Smooth muscle cell (in vitro differentiated cells): ENCODE data around the gene VPS25. TPM values are rescaled to one million over a fixed set of nuclear protein-coding genes. Genes with fewer than 3 reads are reported as not detected.

Experiments used
- DNase-seq: peaks from one replicate; lab custom pipeline; 2025; ENCODE audit not compliant: unreplicated experiment; lab: John Stamatoyannopoulos, UW
- H2AFZ ChIP-seq: fragments of 200-600 bp; sonication (generic); 2 replicates; pipeline ENCODE4 v1.6.0; 2016; ENCODE audit warnings: antibody characterized with exemption, low read depth, mild to moderate bottlenecking
- H3F3A ChIP-seq: fragments of 200-600 bp; sonication (generic); 2 replicates; pipeline ENCODE4 v1.6.0; 2017; ENCODE audit warnings: antibody characterized with exemption, low read depth
- H3K27ac ChIP-seq: fragments of 200-600 bp; sonication (generic); 2 replicates; pipeline ENCODE4 v1.5.1; 2016; ENCODE audit warnings: low read depth, mild to moderate bottlenecking
- H3K27me3 ChIP-seq: fragments of 200-600 bp; sonication (generic); 2 replicates; pipeline ENCODE4 v1.6.1; 2016; ENCODE audit warnings: low read depth, mild to moderate bottlenecking
- H3K36me3 ChIP-seq: fragments of 200-600 bp; sonication (generic); 2 replicates; pipeline ENCODE4 v1.5.1; 2016; ENCODE audit warnings: low read depth
- H3K4me1 ChIP-seq: fragments of 200-600 bp; sonication (generic); 2 replicates; pipeline ENCODE4 v1.5.1; 2016; ENCODE audit warnings: low read depth
- H3K4me2 ChIP-seq: fragments of 200-600 bp; sonication (generic); 2 replicates; pipeline ENCODE4 v1.6.0; 2016; ENCODE audit warnings: mild to moderate bottlenecking
- H3K4me3 ChIP-seq: fragments of 200-600 bp; sonication (generic); 2 replicates; pipeline ENCODE4 v1.5.1; 2016; ENCODE audit warnings: mild to moderate bottlenecking
- H3K79me2 ChIP-seq: fragments of 200-600 bp; sonication (generic); 2 replicates; pipeline ENCODE4 v1.6.0; 2016; ENCODE audit warnings: low read depth, mild to moderate bottlenecking
- H3K9ac ChIP-seq: fragments of 200-600 bp; sonication (generic); 2 replicates; pipeline ENCODE4 v1.6.0; 2016; ENCODE audit warnings: low read depth
- H3K9me3 ChIP-seq: fragments of 200-600 bp; sonication (generic); replicated peaks from 2 replicates; pipeline ENCODE4 v1.5.1; 2016; ENCODE audit warnings: low read depth
- H4K20me1 ChIP-seq: fragments of 200-600 bp; sonication (generic); 2 replicates; pipeline ENCODE4 v1.6.0; 2016; ENCODE audit warnings: low read depth
- WGBS: methylation state at CpG from one replicate; pipeline ENCODE4 v1.1.7; 2016; ENCODE audit warnings: low lambda C conversion rate; 5-methylcytosine and 5-hydroxymethylcytosine counted together
- polyA plus RNA-seq: library from polyadenylated mRNA; unstranded; fragments of >200 nt; fragmentation: Nextera tagmentation; extraction: Ambion mirVana; gene quantifications from 2 replicates; pipeline ENCODE4 v1.2.1, GENCODE V29; 2016
- total RNA-seq: library from RNA; depleted of rRNA; stranded (reverse); fragments of >200 nt; gene quantifications from 2 replicates; pipeline ENCODE4 v1.2.3, GENCODE V29; 2014
- TF ChIP-seq, protein P1 (sequence below): fragments of 200-600 bp; sonication (generic); IDR thresholded peaks from 2 replicates; pipeline ENCODE4 v1.5.1; 2017; ENCODE audit warnings: borderline replicate concordance, mild to moderate bottlenecking, antibody characterized with exemption; ENCODE audit not compliant: insufficient read depth, poor library complexity, severe bottlenecking

Gene VPS25
- total and polyA plus RNA-seq, 2 experiments from 2014 or later, result 91.0 to 129 TPM

GRCh38 chr17:42792545-42792944 lies 19.3 kb downstream of the VPS25 start:
- WGBS, result 83% methylated on average over 5 of the region's 5 CpGs
- no peak overlapping the region for H3K4me3 ChIP-seq

DNA sequence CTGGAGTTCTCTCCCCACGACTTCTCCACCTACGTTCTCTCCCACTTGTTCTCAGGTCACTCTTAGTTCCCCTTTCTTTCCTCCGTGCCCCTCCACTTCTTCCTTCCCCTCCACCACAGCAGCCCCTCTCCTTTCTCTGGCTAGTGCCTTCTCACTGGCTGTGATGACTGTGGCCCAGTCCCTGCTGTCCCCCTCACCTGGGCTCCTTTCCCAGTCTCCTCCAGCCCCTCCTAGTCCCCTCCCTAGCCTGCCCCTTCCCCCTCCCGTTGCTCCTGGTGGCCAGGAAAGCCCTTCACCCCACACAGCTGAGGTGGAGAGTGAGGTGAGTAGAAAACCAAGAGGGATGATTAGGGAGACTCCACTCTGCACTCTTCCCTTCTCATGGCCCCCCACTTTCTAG lies 21.8 kb downstream of the VPS25 start:
- peaks cover 5% of the 10 kb centered on the region for H3K79me2 ChIP-seq
- no peaks in the 10 kb centered on the region for H3K9me3 ChIP-seq
- H3F3A ChIP-seq, result no peaks in the 10 kb centered on the region
- 93% methylated on average over 4 of the region's 4 CpGs for WGBS
- H3K4me2 ChIP-seq, result no peak overlapping the region
- no peak overlapping the region for H3K27ac ChIP-seq
- no peaks in the 10 kb centered on the region for H3K27me3 ChIP-seq
- H2AFZ ChIP-seq, result no peak overlapping the region
- no peak overlapping the region for H3K9ac ChIP-seq
- TF ChIP-seq, protein P1, sequence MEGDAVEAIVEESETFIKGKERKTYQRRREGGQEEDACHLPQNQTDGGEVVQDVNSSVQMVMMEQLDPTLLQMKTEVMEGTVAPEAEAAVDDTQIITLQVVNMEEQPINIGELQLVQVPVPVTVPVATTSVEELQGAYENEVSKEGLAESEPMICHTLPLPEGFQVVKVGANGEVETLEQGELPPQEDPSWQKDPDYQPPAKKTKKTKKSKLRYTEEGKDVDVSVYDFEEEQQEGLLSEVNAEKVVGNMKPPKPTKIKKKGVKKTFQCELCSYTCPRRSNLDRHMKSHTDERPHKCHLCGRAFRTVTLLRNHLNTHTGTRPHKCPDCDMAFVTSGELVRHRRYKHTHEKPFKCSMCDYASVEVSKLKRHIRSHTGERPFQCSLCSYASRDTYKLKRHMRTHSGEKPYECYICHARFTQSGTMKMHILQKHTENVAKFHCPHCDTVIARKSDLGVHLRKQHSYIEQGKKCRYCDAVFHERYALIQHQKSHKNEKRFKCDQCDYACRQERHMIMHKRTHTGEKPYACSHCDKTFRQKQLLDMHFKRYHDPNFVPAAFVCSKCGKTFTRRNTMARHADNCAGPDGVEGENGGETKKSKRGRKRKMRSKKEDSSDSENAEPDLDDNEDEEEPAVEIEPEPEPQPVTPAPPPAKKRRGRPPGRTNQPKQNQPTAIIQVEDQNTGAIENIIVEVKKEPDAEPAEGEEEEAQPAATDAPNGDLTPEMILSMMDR, result no peak
- H4K20me1 ChIP-seq, result no peaks in the 10 kb centered on the region
- peaks cover 9% of the 10 kb centered on the region for H3K4me1 ChIP-seq
- DNase-seq, result no peak
- no peaks in the 10 kb centered on the region for H3K36me3 ChIP-seq
- H3K4me3 ChIP-seq, result no peak overlapping the region

More at GRCh38 chr17:42792545-42792944, 19.3 kb downstream of the VPS25 start:
- TF ChIP-seq, protein P1, result no peak
- Histone ChIP-seq H4K20me1 (no peaks in the 10 kb centered on the region), H3K36me3 (no peaks in the 10 kb centered on the region), H2AFZ (no peak overlapping the region), H3K9me3 (no peaks in the 10 kb centered on the region), H3K4me2 (no peak overlapping the region), H3K27ac (no peak overlapping the region), H3K4me1 (peaks cover 3% of the 10 kb centered on the region), H3K27me3 (no peaks in the 10 kb centered on the region), H3F3A (no peaks in the 10 kb centered on the region), H3K9ac (no peak overlapping the region), H3K79me2 (no peaks in the 10 kb centered on the region)
- DNase-seq, result no peak

GRCh38 chr17:42795465-42795864 lies 22.2 kb downstream of the VPS25 start:
- no peaks in the 10 kb centered on the region for H3K9me3 ChIP-seq
- TF ChIP-seq, protein P1, result no peak
- H3K4me2 ChIP-seq, result no peak overlapping the region
- H3K4me1 ChIP-seq, result peaks cover 9% of the 10 kb centered on the region
- H3F3A ChIP-seq, result no peaks in the 10 kb centered on the region
- H3K4me3 ChIP-seq, result no peak overlapping the region
- DNase-seq, result no peak
- H3K36me3 ChIP-seq, result no peaks in the 10 kb centered on the region
- no peaks in the 10 kb centered on the region for H4K20me1 ChIP-seq
- no peak overlapping the region for H3K27ac ChIP-seq
- 97% methylated on average over 10 of the region's 10 CpGs for WGBS
- H3K79me2 ChIP-seq, result peaks cover 5% of the 10 kb centered on the region
- no peak overlapping the region for H3K9ac ChIP-seq
- H3K27me3 ChIP-seq, result no peaks in the 10 kb centered on the region
- no peak overlapping the region for H2AFZ ChIP-seq

DNA sequence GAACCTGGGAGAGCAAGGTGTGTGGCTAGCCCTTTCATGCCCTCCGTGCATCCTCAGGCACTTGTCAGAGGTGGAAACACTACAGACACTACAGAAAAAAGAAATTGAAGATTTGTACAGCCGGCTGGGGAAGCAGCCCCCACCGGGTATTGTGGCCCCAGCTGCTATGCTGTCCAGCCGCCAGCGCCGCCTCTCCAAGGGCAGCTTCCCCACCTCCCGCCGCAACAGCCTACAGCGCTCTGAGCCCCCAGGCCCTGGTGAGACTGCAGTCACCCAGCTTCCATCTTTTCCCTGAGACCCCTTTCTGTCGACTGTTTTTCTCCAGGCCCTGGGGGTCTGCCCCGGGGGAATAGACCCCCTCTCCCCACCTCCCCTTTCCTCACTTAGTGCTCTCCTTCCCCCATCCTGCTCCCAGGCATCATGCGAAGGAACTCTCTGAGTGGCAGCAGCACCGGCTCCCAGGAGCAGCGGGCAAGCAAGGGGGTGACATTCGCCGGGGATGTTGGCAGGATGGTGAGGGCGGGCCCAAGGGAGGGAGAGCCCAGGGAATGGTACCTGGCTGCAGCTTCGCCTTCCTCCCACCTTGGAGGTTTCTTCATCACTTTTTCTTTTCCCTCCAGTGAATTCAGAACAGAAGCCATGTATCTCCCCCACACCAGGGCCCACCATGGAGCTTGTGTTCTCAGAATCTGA lies 23.0 kb downstream of the VPS25 start:
- DNase-seq, result no peak
- no peak overlapping the region for H3K9ac ChIP-seq
- H3K27me3 ChIP-seq, result no peaks in the 10 kb centered on the region
- H3K36me3 ChIP-seq, result no peaks in the 10 kb centered on the region
- H3K27ac ChIP-seq, result no peak overlapping the region
- H3K4me3 ChIP-seq, result no peak overlapping the region
- no peak overlapping the region for H3K4me2 ChIP-seq
- TF ChIP-seq, protein P1, result no peak
- WGBS, result over 99% methylated on average over 17 of the region's 18 CpGs
- peaks cover 5% of the 10 kb centered on the region for H3K79me2 ChIP-seq
- peaks cover 9% of the 10 kb centered on the region for H3K4me1 ChIP-seq
- H2AFZ ChIP-seq, result no peak overlapping the region
- H4K20me1 ChIP-seq, result no peaks in the 10 kb centered on the region
- H3F3A ChIP-seq, result no peaks in the 10 kb centered on the region
- no peaks in the 10 kb centered on the region for H3K9me3 ChIP-seq
